Endothelial cell of umbilical vein (primary cell): ENCODE results near the gene KIF26B. TPM values are rescaled to one million over a fixed set of nuclear protein-coding genes. Genes with fewer than 3 reads are reported as not detected.

Source experiments
- BruUV-seq: library from RNA; stranded (reverse); fragments of 400-500 nt; replicated peaks from 2 replicates; lab custom pipeline; 2021; lab: Mats Ljungman, UMichigan
- CTCF ChIA-PET: fragments of 300-600, 350-600 bp; sonication (Branson Sonifier 250); formaldehyde crosslinking; loops from one replicate; lab custom pipeline; 2021; ENCODE audit warnings: antibody characterized with exemption, inconsistent platforms; lab: Charles Lee
- POLR2A ChIA-PET: fragments of 300-600, 350-600 bp; sonication (Branson Sonifier 250); formaldehyde crosslinking; loops from one replicate; lab custom pipeline; 2021; ENCODE audit warnings: antibody characterized with exemption, inconsistent platforms; lab: Charles Lee
- DNase-seq: peaks from one replicate; pipeline ENCODE4 v3.0.0-alpha.2; 2011; ENCODE audit warnings: low read depth, low spot score
- FAIRE-seq: peaks from 2 replicates; lab custom pipeline; 2011; peaks lifted over from hg19 to GRCh38; lab: Jason Lieb, UNC
- H2AFZ ChIP-seq: 2 replicates; pipeline ENCODE4 v1.6.0; 2012; ENCODE audit warnings: low read depth, low read length, control low read depth, inconsistent platforms
- H3K27ac ChIP-seq: 2 replicates; pipeline ENCODE4 v1.5.1; 2011; ENCODE audit warnings: low read depth, mild to moderate bottlenecking, control low read depth, low read length, moderate library complexity; ENCODE audit not compliant: insufficient read depth
- H3K27me3 ChIP-seq, 2 experiments: 2 replicates each; pipeline versions ENCODE4 v1.6.0 to v1.6.1; 2011; ENCODE audit warnings: low read length in 2 of 2, mixed read lengths in 1 of 2; ENCODE audit not compliant: control insufficient read depth in 2 of 2, insufficient read depth in 2 of 2
- H3K36me3 ChIP-seq, 2 experiments: 2 replicates in 1 of 2; 3 replicates in 1 of 2; pipeline ENCODE4 v1.5.1; 2011; ENCODE audit warnings: low read length in 2 of 2, mild to moderate bottlenecking in 1 of 2, moderate library complexity in 1 of 2; ENCODE audit not compliant: control insufficient read depth in 2 of 2, insufficient read depth in 2 of 2; ENCODE audit errors: extremely low read depth in 1 of 2
- H3K4me1 ChIP-seq: 3 replicates; pipeline ENCODE4 v1.5.1; 2011; ENCODE audit warnings: mild to moderate bottlenecking, low read length; ENCODE audit not compliant: control insufficient read depth, insufficient read depth; ENCODE audit errors: extremely low read depth
- H3K4me2 ChIP-seq: 2 replicates; pipeline ENCODE4 v1.6.1; 2011; ENCODE audit warnings: low read length, control low read depth, mixed read lengths; ENCODE audit not compliant: insufficient read depth
- H3K4me3 ChIP-seq, 3 experiments: fragments of 200-600 bp in 1 of 3; sonication (generic), shearing (Covaris generic) in 1 of 3; replicated peaks in 1 of 3; 2 replicates each; pipeline ENCODE4 v1.5.1; 2011 to 2016; ENCODE audit warnings: control low read depth in 3 of 3, low read length in 3 of 3, mild to moderate bottlenecking in 2 of 3, inconsistent platforms in 1 of 3, low read depth in 1 of 3, moderate library complexity in 1 of 3; ENCODE audit not compliant: insufficient read depth in 1 of 3
- H3K79me2 ChIP-seq: 2 replicates; pipeline ENCODE4 v1.6.0; 2012; ENCODE audit warnings: low read length, inconsistent platforms; ENCODE audit not compliant: control insufficient read depth, insufficient read depth
- H3K9ac ChIP-seq: replicated peaks from 2 replicates; pipeline ENCODE3; 2011; ENCODE audit warnings: low read length, control low read depth; ENCODE audit not compliant: insufficient read depth; ENCODE audit errors: extremely low read depth
- H3K9me1 ChIP-seq: replicated peaks from 3 replicates; pipeline ENCODE4 v1.6.0; 2011; ENCODE audit warnings: mild to moderate bottlenecking, low read length; ENCODE audit not compliant: control insufficient read depth, insufficient read depth; ENCODE audit errors: extremely low read depth
- H3K9me3 ChIP-seq: replicated peaks from 2 replicates; pipeline ENCODE4 v1.5.1; 2012; ENCODE audit warnings: low read length, inconsistent platforms; ENCODE audit not compliant: control insufficient read depth, insufficient read depth
- H4K20me1 ChIP-seq: replicated peaks from 2 replicates; pipeline ENCODE3; 2011; ENCODE audit warnings: mild to moderate bottlenecking, low read length; ENCODE audit not compliant: control insufficient read depth, insufficient read depth; ENCODE audit errors: extremely low read depth
- EZH2 ChIP-seq: IDR thresholded peaks from 2 replicates; pipeline ENCODE4 v1.6.1; 2012; ENCODE audit warnings: borderline replicate concordance, low read depth, mild to moderate bottlenecking, moderate library complexity, low read length, inconsistent platforms; ENCODE audit not compliant: severe bottlenecking
- FOS ChIP-seq: IDR thresholded peaks from 2 replicates; pipeline ENCODE4 v1.6.1; 2011; ENCODE audit warnings: mild to moderate bottlenecking, low read length, moderate library complexity, borderline replicate concordance; ENCODE audit not compliant: insufficient read depth
- GATA2 ChIP-seq: IDR thresholded peaks from 2 replicates; pipeline ENCODE4 v1.7.0; 2011; ENCODE audit warnings: low read depth, mild to moderate bottlenecking, moderate library complexity, mixed read lengths, low read length; ENCODE audit not compliant: insufficient read length, insufficient read depth
- JUN ChIP-seq: IDR thresholded peaks from 2 replicates; pipeline ENCODE4 v1.6.1; 2011; ENCODE audit warnings: borderline replicate concordance, low read depth; ENCODE audit not compliant: insufficient read length, insufficient read depth
- MYC ChIP-seq: IDR thresholded peaks from one replicate; pipeline ENCODE4 v1.6.1; 2011; ENCODE audit warnings: mild to moderate bottlenecking, low read depth, low read length
- POLR2A ChIP-seq: IDR thresholded peaks from 2 replicates; pipeline ENCODE4 v1.6.1; 2012; ENCODE audit warnings: low read depth, mild to moderate bottlenecking, control low read depth, low read length
- POLR2AphosphoS5 ChIP-seq: IDR thresholded peaks from 2 replicates; pipeline ENCODE4 v1.6.1; 2012; ENCODE audit warnings: low read depth, mild to moderate bottlenecking, control low read depth, low read length, moderate library complexity; ENCODE audit not compliant: insufficient read depth
- dilution Hi-C: fragments of 300-500 bp; cut with MboI; formaldehyde crosslinking; loops from one replicate; pipeline ENCODE4 v1.15.0; 2019; ENCODE audit warnings: low sequenced_read_pairs; ENCODE audit not compliant: extremely low pct_ligation_motif_present
- intact Hi-C: fragments of 100-400 bp; cut with micrococcal nuclease; formaldehyde crosslinking; loops from one replicate; pipeline ENCODE4 v1.10.0; 2022
- polyA plus RNA-seq, 4 experiments: library from polyadenylated mRNA; depleted of rRNA in 3 of 4; stranded (reverse) in 3 of 4; unstranded in 1 of 4; fragments of >200 nt; gene quantifications; 2 replicates each; pipeline versions ENCODE4 v1.2.1 to v1.2.3, GENCODE V29; 2011 to 2012; ENCODE audit warnings: missing spikeins in 1 of 4
- total RNA-seq: library from RNA; stranded (reverse); gene quantifications from 2 replicates; pipeline ENCODE4 v1.2.3, GENCODE V29; 2021
- TF ChIP-seq, protein P1 (sequence below), 2 donors: IDR thresholded peaks; 1 replicate in 1 of 2; 2 replicates in 1 of 2; pipeline ENCODE4 v1.5.1; 2011; ENCODE audit warnings: low read length in 2 of 2, mild to moderate bottlenecking in 2 of 2, moderate library complexity in 2 of 2, control low read depth in 1 of 2, inconsistent platforms in 1 of 2, low read depth in 1 of 2; ENCODE audit not compliant: insufficient read depth in 1 of 2; ENCODE audit errors: extremely low read depth in 1 of 2
- TF ChIP-seq, protein P2 (sequence below): IDR thresholded peaks from 2 replicates; pipeline ENCODE4 v1.6.1; 2011; ENCODE audit not compliant: insufficient read depth, insufficient read length

KIF26B gene
- total and polyA plus RNA-seq, 2 donors (not counting 3 experiments of a cell fraction or from before 2014, with no cell fraction given), result 0.04 to 0.49 TPM

DNA sequence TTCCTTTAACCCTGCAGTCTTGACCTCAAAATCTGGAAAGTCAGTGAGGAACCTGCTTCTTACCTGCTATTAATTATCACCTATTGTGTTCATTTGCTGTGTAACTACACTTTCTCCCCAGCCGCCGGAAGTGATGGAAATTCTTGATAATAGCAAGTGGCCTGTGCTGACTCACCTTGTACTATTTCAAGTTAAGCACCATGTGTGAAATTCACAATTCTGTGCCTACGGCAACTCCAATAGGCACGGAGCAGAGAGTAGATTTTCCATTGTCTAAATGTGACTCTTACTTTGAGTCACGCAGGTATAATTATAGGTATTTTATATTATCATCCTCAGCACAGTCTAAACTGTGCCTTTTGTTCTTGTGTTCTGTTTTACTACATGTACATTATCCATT, 466.8 kb downstream of the KIF26B start:
- Histone ChIP-seq H3K9me3 (no peaks in the 10 kb centered on the region), H3K27ac (no peak overlapping the region), H3K79me2 (no peaks in the 10 kb centered on the region), H3K4me1 (no peaks in the 10 kb centered on the region), H2AFZ (no peak overlapping the region), H3K36me3 (no peaks in the 10 kb centered on the region), H3K27me3 (no peaks in the 10 kb centered on the region), H3K9ac (no peak overlapping the region), H3K4me2 (no peak overlapping the region), H4K20me1 (no peaks in the 10 kb centered on the region), H3K9me1 (no peaks in the 10 kb centered on the region), H3K4me3 (no peak overlapping the region)
- BruUV-seq, result no TSS peak
- dilution Hi-C loops (no loop called here), intact Hi-C loops (no loop called here)
- no peak for DNase-seq
- CTCF ChIA-PET, result no interaction called here
- POLR2A ChIA-PET, result no interaction called here
- no peak for FAIRE-seq
- TF ChIP-seq, protein P1, sequence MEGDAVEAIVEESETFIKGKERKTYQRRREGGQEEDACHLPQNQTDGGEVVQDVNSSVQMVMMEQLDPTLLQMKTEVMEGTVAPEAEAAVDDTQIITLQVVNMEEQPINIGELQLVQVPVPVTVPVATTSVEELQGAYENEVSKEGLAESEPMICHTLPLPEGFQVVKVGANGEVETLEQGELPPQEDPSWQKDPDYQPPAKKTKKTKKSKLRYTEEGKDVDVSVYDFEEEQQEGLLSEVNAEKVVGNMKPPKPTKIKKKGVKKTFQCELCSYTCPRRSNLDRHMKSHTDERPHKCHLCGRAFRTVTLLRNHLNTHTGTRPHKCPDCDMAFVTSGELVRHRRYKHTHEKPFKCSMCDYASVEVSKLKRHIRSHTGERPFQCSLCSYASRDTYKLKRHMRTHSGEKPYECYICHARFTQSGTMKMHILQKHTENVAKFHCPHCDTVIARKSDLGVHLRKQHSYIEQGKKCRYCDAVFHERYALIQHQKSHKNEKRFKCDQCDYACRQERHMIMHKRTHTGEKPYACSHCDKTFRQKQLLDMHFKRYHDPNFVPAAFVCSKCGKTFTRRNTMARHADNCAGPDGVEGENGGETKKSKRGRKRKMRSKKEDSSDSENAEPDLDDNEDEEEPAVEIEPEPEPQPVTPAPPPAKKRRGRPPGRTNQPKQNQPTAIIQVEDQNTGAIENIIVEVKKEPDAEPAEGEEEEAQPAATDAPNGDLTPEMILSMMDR (IDR thresholded peaks at IDR 0.05; ENCODE audit: extremely low read depth in 1 of 2, insufficient read depth in 1 of 2, low read depth in 1 of 2, low read length in 2 of 2), result no peak
- TF ChIP-seq GATA2 (no peak), JUN (no peak), FOS (no peak), EZH2 (no peak), POLR2A (no peak), POLR2AphosphoS5 (no peak), MYC (no peak)
- TF ChIP-seq, protein P2, sequence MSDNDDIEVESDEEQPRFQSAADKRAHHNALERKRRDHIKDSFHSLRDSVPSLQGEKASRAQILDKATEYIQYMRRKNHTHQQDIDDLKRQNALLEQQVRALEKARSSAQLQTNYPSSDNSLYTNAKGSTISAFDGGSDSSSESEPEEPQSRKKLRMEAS, result no peak
